ENCODE data around the gene MAPT.
"Not testable (repeated sequence)": the region's sequence is repeated elsewhere in the genome, so short reads cannot be mapped to it uniquely, and the experiment has no call there.

The MAPT gene

DNA sequence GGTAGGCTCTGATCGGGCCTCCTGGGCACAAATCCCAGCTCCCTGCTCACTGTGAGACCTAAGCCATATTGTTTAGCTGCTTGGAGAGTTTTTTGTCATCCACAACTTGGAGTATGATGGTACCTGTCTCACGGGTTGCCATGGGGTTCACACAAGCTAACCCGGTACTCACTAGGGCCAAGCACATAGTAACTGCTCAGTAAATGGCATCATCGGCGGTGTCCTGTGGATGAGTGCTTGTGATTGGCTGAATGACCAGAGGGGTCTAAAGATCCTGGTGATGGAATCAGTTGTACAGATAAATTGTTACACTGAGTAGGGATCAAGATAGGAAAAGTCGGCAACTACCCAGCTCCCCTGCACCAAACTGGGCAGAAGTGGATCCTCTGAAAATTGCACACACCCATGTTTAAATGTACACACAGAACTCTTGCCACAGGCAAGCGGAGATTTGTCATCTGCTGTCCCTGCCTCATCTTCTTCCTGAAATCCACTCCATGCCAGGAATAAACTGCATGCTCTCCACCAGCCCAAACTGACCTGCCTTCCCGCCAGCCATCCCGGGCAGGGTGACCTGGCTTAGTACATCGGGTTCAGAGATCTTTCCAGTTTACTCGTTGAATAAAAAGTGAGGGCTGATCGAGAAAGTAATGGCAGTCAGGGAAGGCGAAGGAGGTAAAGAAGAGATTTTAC, 6.5 kb downstream of the MAPT start:
- DNase-seq (ENCODE audit: low read depth), result no peak

DNA sequence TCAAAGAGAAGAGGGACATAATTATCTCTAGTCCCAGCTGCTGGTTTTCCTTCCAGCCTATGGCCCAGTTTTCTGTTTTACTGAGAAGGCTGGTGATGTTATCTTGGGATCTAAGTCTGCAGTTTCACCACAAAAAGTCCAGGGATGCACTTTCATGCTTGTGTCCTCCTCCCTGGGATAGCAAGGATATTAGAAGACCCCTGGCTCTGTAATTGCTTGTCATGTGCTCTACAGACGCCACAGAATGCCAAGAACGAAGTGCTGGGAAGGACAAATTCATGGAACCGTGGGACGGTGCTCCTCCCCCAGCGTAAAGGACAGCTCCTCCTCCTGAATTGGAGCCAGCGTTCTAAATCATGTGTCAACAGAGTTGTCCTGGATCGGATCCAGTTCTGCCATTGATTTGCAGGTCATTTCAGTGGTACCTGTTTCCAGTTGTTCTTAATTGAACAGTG, 8.6 kb downstream of the MAPT start:
- DNase-seq (ENCODE audit: low read depth), result no peak

DNA sequence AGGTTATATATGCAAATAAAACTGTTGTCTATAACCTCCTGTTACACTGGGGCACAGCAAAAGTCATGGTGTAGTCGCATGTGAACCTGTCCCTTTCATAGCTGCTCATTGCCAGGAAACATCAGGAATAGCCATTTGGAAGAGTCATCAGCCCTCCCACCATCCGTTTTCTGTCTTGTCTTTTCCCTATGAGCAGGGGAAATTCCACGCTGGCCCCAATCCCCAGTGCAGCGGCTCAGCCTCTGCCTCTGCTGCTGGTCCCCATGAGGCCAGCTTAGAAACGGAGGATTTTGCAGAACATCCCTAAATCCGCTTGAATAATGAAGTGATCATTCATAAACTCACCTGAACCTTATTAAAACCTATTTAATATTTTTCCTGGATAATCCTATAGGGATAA, 10.5 kb downstream of the MAPT start:
- no peak for DNase-seq (ENCODE audit: low read depth)

GRCh38 chr17:45905814-45906213, 11.5 kb downstream of the MAPT start:
- no peak for DNase-seq (ENCODE audit: low read depth)

GRCh38 chr17:45906237-45906636, 11.9 kb downstream of the MAPT start:
- DNase-seq (ENCODE audit: low read depth), result no peak

DNA sequence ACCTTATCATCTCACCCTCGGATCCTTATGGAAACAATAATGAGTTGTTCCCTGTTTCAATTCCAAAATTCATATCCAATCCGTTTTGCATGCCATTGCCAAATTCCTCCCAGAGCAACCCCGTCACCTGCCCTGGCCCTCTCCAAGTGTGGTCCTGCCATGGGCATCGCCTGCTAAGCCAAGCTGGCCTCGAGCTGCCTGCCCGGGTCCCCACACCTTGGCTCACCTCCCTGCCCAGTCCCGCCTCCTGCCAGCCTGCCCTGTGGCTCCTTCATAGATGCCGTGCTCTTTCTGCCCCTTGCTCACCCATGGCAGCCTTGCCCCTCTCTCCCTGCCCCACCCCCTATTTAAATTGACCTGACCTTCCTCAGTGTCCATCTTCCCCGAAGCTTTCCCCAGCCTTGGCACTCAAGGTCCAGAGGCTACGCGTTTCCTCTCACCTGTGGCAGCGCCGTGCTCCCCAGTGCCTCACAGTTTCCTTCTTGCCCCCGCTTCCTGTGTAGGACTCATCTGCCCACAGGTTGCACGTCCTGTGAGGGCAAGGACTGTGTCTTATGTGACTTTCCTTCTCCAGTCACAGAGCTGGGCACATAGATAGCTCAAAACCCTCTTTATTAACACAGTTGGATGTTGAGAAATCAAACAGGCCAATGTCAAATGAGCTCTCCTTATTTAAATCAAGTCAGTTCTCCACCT, 12.7 kb downstream of the MAPT start:
- no peak for DNase-seq (ENCODE audit: low read depth)

DNA sequence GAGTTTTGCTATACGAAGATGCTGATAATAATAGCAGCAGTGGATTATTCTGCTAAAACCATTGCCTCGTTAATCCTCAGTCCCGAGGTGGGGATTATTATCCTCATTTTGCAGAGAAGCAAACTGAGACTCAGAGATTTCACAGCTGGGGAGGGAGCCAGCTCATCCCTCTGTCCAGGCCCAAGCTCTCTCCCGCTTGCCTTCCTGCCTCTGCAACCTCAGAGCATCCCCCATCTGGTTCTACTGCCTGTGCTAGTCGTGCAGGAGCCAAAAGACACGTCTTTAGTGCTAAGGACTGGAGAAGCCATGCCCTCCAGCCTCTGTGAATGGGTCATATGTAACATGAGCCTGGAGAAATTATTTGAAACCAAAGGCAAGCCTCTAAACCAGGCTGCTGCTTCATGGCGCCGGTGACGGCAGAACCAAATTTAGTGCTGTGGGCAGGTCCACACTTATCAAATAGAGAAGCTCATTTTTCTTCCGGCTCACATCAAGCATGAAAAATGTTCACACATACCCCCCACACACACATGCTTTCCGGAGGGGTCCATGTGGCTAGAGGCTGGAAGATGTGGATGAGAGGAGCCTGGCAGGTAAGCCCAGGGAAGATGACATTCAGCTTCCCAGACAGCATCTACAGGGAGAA, 13.5 kb downstream of the MAPT start:
- DNase-seq (ENCODE audit: low read depth), result no peak

GRCh38 chr17:45908460-45908859, 14.1 kb downstream of the MAPT start:
- DNase-seq (ENCODE audit: low read depth), result no peak

DNA sequence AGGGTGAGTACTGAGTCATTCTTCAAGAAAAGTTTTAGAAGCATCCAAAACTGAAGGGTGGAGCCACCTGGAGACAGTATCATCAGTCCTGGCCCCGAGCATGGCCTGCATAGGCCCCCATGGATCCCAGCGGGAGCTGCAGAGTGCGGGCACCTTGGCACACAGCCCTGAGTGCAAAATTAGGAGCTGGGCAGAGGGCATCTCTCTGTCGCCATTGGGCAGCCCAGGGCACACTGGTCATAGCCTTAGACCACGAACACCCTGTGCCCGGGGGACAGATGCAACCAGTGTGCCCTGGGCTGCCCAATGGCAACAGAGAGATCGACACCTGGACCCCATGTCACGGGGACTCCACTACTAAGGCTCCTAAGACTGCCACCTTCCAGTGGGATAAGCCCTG, 14.6 kb downstream of the MAPT start:
- no peak for DNase-seq (ENCODE audit: low read depth)

GRCh38 chr17:45910667-45911066, 16.3 kb downstream of the MAPT start:
- no peak for DNase-seq (ENCODE audit: low read depth)

GRCh38 chr17:45912319-45912718, 18.0 kb downstream of the MAPT start:
- no peak for DNase-seq (ENCODE audit: low read depth)

- not testable (repeated sequence) for DNase-seq (ENCODE audit: low read depth)
These were observed 18.7 kb downstream of the MAPT start for GRCh38 chr17:45913030-45913429.

DNA sequence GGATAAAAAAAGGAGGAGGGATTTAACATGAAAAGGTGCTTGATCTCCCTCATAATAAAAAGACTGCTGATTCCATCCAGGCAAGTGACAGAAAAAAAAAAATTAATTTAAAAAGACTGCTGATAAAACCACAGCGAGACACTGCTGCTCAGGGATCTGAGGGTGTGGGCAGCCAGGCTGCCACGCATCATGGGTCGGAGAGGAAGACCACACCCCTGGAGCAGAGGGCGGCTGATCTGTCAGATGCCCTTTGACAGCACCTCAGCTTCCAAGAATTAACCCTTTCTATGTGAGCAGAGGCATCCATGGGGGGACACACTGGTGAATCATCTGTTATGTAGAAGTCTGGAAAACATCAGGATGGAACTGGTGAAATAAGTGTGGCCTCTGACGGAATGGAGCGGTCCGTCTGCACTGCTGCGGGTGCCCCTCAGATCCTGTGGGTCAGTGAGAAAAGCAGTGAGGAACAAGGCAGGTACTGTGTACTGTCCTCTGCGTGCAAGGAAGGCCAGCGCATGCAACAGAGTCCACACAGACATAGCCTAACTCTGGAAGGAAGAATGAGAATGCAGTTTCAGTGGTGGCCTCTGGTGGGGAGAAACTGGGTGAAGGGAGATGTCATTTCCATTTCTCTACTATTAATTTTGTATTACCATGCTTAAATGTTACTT, 19.8 kb downstream of the MAPT start:
- no peak for DNase-seq (ENCODE audit: low read depth)

- no peak for DNase-seq (ENCODE audit: low read depth)
These were observed 20.9 kb downstream of the MAPT start for GRCh38 chr17:45915263-45915662.

GRCh38 chr17:45917081-45917480, 22.7 kb downstream of the MAPT start:
- no peak for DNase-seq (ENCODE audit: low read depth)

DNA sequence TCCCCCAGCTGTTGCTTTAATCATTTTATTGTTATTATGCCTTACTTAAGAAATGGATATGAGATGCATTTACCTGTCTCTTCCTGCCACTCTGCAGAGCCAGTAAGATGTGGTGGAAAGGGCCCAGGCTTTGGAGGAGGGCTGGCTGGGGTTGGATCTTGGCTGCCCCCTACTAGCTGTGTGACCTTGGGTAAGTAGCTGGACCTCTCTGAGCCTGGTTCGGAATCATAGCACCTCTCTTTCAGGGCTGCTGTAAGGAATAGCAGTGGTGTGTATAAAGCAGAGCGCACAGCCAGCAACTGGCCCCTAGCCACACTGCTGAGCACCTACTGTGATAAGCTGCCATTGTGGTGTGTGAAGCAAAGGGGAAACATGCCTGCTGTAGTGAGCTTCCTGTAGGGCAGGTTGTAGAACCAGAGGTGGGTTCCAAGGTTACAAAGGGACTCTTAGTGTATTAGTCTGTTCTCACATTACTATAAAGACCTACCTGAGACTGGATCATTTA, 23.9 kb downstream of the MAPT start:
- DNase-seq (ENCODE audit: low read depth), result no peak

DNA sequence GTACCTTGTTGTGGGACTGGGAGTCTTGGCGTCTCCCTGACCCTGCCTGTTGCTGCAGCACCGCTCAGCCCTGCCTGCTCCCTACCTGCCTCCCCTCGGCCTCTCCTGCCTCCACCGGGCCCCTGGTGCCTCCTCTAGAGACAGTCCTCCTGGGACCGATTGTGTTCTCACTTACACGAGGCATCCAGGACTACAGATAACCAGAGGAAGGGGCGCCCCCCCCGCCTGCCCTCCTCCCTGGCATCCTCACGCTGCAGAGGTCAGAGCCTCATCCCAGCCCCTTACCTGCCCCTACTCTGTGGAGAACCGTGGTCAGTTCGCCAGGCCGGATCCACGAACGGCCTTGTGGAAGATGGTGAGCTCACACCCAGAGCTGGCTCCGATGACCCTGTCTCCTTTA, 24.8 kb downstream of the MAPT start:
- DNase-seq (ENCODE audit: low read depth), result no peak

GRCh38 chr17:45920083-45920482, 25.7 kb downstream of the MAPT start:
- DNase-seq (ENCODE audit: low read depth), result no peak

DNA sequence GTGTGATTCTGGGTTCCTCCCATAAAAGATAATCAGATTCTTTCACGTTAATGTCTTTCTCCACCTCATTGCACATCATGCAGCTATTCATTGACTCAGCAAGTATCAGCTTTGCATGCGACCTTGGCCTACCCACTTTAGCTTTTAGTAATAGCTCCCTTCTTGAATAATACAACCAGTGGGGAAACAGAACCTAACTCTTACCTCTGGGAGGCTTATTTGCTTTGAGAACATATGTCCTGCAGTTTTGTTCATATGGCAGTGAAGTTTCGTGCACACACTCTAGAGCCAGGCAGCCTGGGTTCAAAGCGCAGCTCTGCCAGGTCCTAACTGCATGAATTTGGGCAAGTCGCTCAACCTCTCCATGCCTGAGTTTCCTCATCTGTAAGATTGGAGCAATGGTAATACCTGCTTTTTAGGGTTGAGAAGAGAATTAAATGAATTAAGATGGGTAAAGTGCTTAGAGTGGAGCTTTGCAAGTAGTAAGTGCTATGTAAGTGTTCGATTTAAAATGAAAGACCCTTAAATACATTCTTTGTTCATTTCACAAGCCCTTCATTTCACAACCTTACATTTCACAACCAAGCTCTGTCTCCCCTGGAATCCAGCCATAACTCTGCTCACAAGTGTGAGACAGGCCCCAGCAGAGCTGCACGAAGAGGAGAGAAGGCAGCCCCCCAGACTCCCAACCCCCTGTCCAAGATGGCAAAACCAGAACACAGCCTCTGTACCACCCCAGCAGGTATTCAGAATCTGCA, 29.3 kb downstream of the MAPT start:
- no peak for DNase-seq (ENCODE audit: low read depth)

- no peak for DNase-seq (ENCODE audit: low read depth)
These were observed 30.0 kb downstream of the MAPT start for GRCh38 chr17:45924332-45924820.

GRCh38 chr17:45925311-45925710, 31.0 kb downstream of the MAPT start:
- DNase-seq (ENCODE audit: low read depth), result no peak

- DNase-seq (ENCODE audit: low read depth), result no peak
These were observed 32.9 kb downstream of the MAPT start for GRCh38 chr17:45927247-45927646.
